GM12872 (cell line): ENCODE data around the gene CSAD.

Source experiments
- CTCF ChIP-seq: IDR thresholded peaks from 3 replicates; pipeline ENCODE4 v1.5.1; 2011; ENCODE audit warnings: low read depth, mild to moderate bottlenecking, low read length, moderate library complexity; ENCODE audit not compliant: insufficient read depth

CSAD gene

GRCh38 chr12:53179687-53180219 lies 972 bp downstream of the CSAD start:
- no peak for TF ChIP-seq CTCF

GRCh38 chr12:53176750-53177149 lies 4.0 kb downstream of the CSAD start:
- no peak for TF ChIP-seq CTCF

- peak; percentile 40; the same call in 1 of the 3 replicates for TF ChIP-seq CTCF
Measured at GRCh38 chr12:53174881-53175491, 5.7 kb downstream of the CSAD start.

- TF ChIP-seq CTCF, result no peak
Measured at GRCh38 chr12:53173085-53173715, 7.5 kb downstream of the CSAD start.

- TF ChIP-seq CTCF, result no peak
Measured at GRCh38 chr12:53172352-53172751, 8.4 kb downstream of the CSAD start.

GRCh38 chr12:53171725-53172329 lies 8.9 kb downstream of the CSAD start:
- no peak for TF ChIP-seq CTCF

- TF ChIP-seq CTCF, result no peak
Measured at GRCh38 chr12:53170876-53171724, 9.6 kb downstream of the CSAD start.
